Bronchial epithelial cell (primary cell): ENCODE data around the gene WDR70. TPM values are rescaled to one million over a fixed set of nuclear protein-coding genes. Genes with fewer than 3 reads are reported as not detected.

Experiments
- DNase-seq: peaks from one replicate; pipeline ENCODE4 v3.0.0-alpha.2; 2010; ENCODE audit warnings: low read depth
- FAIRE-seq: peaks from 2 replicates; lab custom pipeline; 2011; peaks lifted over from hg19 to GRCh38; lab: Jason Lieb, UNC
- H3K27me3 ChIP-seq: 2 replicates; pipeline ENCODE4 v1.5.1; 2011; ENCODE audit warnings: low read length; ENCODE audit not compliant: control insufficient read depth, insufficient read depth
- H3K36me3 ChIP-seq: 2 replicates; pipeline ENCODE4 v1.5.1; 2011; ENCODE audit warnings: low read length; ENCODE audit not compliant: control insufficient read depth, insufficient read depth
- H3K4me3 ChIP-seq: 2 replicates; pipeline ENCODE4 v1.5.1; 2011; ENCODE audit warnings: mild to moderate bottlenecking, low read depth, low read length, control low read depth
- CTCF ChIP-seq: IDR thresholded peaks from 2 replicates; pipeline ENCODE4 v1.5.1; 2011; ENCODE audit warnings: mild to moderate bottlenecking, moderate library complexity, low read length, control low read depth, inconsistent platforms; ENCODE audit not compliant: insufficient read depth, severe bottlenecking
- total RNA-seq: library from RNA; depleted of rRNA; stranded (reverse); fragments of >200 nt; gene quantifications from 2 replicates; pipeline ENCODE4 v1.2.1, GENCODE V29; 2014

The WDR70 gene
- total RNA-seq, 1 donor from 2014 or later = 17.9 TPM

GRCh38 chr5:37715361-37715760 lies 336.2 kb downstream of the WDR70 start:
- FAIRE-seq (no peak), DNase-seq (no peak)
- H3K27me3 ChIP-seq = no peaks in the 10 kb centered on the region
- no peaks in the 10 kb centered on the region for H3K36me3 ChIP-seq
- no peak for TF ChIP-seq CTCF
- no peak overlapping the region for H3K4me3 ChIP-seq

DNA sequence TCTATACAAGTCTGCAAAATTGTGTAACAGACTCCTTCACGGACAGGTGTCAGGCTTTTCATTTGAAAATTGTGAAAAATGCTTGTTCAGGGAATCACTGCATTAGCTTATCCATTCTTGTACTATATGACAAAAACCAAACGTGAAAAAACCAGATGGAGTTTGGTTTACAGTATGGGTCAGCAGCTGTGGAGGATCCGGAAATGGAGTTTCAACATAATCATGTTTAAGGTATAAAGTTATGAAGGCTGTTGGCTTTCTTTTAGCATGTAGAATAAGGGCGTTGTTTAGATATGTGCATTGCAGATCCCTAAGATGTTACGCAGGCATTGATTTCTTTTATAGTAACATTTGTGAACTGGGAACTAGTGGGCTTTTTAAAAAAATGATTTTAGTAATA lies 336.9 kb downstream of the WDR70 start:
- Histone ChIP-seq H3K27me3 (no peaks in the 10 kb centered on the region), H3K36me3 (no peaks in the 10 kb centered on the region), H3K4me3 (no peak overlapping the region)
- no peak for TF ChIP-seq CTCF
- FAIRE-seq (no peak), DNase-seq (no peak)

DNA sequence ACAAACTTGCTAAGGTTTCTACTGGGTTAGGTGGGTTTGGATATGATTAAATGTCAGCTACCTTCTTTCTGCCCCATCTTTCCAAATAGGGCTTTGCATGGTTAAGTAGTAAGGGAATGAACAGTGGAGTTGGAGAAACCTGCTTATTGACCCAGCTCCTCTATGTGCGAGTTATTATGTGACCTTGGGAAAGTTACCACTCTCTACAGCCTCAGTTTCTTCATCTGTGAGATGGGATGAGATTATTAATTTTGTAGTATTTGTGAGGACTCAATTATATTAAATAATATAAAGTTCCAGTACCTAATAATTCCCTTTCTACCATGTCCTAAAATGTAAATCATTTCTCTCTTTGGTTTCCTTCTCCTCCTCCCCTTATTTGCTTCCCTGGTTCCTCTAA lies 337.3 kb downstream of the WDR70 start:
- no peak for DNase-seq
- H3K36me3 ChIP-seq = no peaks in the 10 kb centered on the region
- no peaks in the 10 kb centered on the region for H3K27me3 ChIP-seq
- no peak overlapping the region for H3K4me3 ChIP-seq
- no peak for TF ChIP-seq CTCF
- FAIRE-seq = no peak

GRCh38 chr5:37717276-37717612 lies 338.1 kb downstream of the WDR70 start:
- Histone ChIP-seq H3K27me3 (no peaks in the 10 kb centered on the region), H3K36me3 (no peaks in the 10 kb centered on the region), H3K4me3 (no peak overlapping the region)
- no peak for TF ChIP-seq CTCF
- DNase-seq (no peak), FAIRE-seq (no peak)

- no peak for TF ChIP-seq CTCF
- H3K4me3 ChIP-seq = no peak overlapping the region
- no peaks in the 10 kb centered on the region for H3K36me3 ChIP-seq
- no peak for FAIRE-seq
- peak; percentile 84 for DNase-seq
- no peaks in the 10 kb centered on the region for H3K27me3 ChIP-seq
Observed at GRCh38 chr5:37717613-37718431, 338.7 kb downstream of the WDR70 start.

- H3K4me3 ChIP-seq = no peak overlapping the region
- no peaks in the 10 kb centered on the region for H3K27me3 ChIP-seq
- no peak for TF ChIP-seq CTCF
- DNase-seq = no peak
- no peaks in the 10 kb centered on the region for H3K36me3 ChIP-seq
- no peak for FAIRE-seq
Observed at GRCh38 chr5:37720550-37720952, 341.4 kb downstream of the WDR70 start.
